Aorta (tissue), 5 donors: ENCODE measurements around the gene TXN. TPM values are rescaled to one million over a fixed set of nuclear protein-coding genes. Genes with fewer than 3 reads are reported as not detected.

Experiments used
- ATAC-seq: fragments of 200-7000 bp; cut with Tn5 transposase; one replicate; pipeline ENCODE4 v1.9.1; 2022; ENCODE audit warnings: moderate library complexity; ENCODE audit not compliant: low FRiP score
- DNase-seq, 2 donors: peaks; one replicate each; pipeline ENCODE4 v3.0.0-alpha.2; 2020
- H3K27ac ChIP-seq, 2 donors: one replicate each; pipeline ENCODE4 v1.5.1; 2013; ENCODE audit warnings: low read length in 2 of 2, mild to moderate bottlenecking in 2 of 2, moderate library complexity in 2 of 2, control low read depth in 1 of 2, inconsistent platforms in 1 of 2, low read depth in 1 of 2
- H3K27me3 ChIP-seq, 2 donors: one replicate each; pipeline ENCODE4 v1.6.1; 2013; ENCODE audit warnings: control low read depth in 1 of 2, low read length in 1 of 2, mild to moderate bottlenecking in 1 of 2, moderate library complexity in 1 of 2; ENCODE audit not compliant: insufficient read depth in 2 of 2, control insufficient read depth in 1 of 2
- H3K36me3 ChIP-seq, 2 donors: one replicate each; pipeline ENCODE4 v1.6.1; 2013; ENCODE audit warnings: control low read depth in 1 of 2, low read length in 1 of 2, mild to moderate bottlenecking in 1 of 2; ENCODE audit not compliant: insufficient read depth in 2 of 2, control insufficient read depth in 1 of 2
- H3K4me1 ChIP-seq, 2 donors: one replicate each; pipeline ENCODE4 v1.6.1; 2013; ENCODE audit warnings: low read length in 2 of 2, control low read depth in 1 of 2, mild to moderate bottlenecking in 1 of 2, moderate library complexity in 1 of 2; ENCODE audit not compliant: insufficient read depth in 2 of 2, control insufficient read depth in 1 of 2
- H3K4me3 ChIP-seq, 2 donors: one replicate each; pipeline ENCODE4 v1.5.1; 2013; ENCODE audit warnings: low read length in 2 of 2, control low read depth in 1 of 2, mild to moderate bottlenecking in 1 of 2
- H3K9me3 ChIP-seq: one replicate; pipeline ENCODE4 v1.6.1; 2013; ENCODE audit warnings: mild to moderate bottlenecking, low read length; ENCODE audit not compliant: control insufficient read depth
- WGBS, 2 donors: extraction: QIAGEN DNeasy Blood & Tissue Kit; methylation state at CpG; one replicate each; pipeline ENCODE4 v1.1.7; 2013; 5-methylcytosine and 5-hydroxymethylcytosine counted together
- intact Hi-C, 2 donors: fragments of 100-400 bp; cut with DNase I; formaldehyde crosslinking; loops; one replicate each; pipeline versions ENCODE4 v1.14.2 to v1.15.0; 2022
- polyA plus RNA-seq, 2 donors: library from polyadenylated mRNA; stranded (reverse); fragments of 200-250 nt; gene quantifications; one replicate each; pipeline ENCODE4 v1.2.3, GENCODE V29; 2013
- total RNA-seq, 2 donors: library from RNA; stranded (reverse); fragmentation: NEBNext Ultra II Directional; extraction: Animal tissue kit (Norgen Biotek cat#: 25700); gene quantifications; one replicate each; pipeline ENCODE4 v1.2.1, GENCODE V29; 2021
- donor health status: healthy with polysubstance abuse.
- donor health status: Bipolar disorder and iron deficiency.
- donor health status: DM: no; HTN: no; CAD: no.
- donor health status: DM: no; HTN: no; CAD: no.
- donor health status: DM: yes; HTN: yes; CAD: no.

TXN gene
- total and polyA plus RNA-seq, 4 donors, result 104 to 298 (median 157) TPM

- intact Hi-C loops, result no loop called here
- ATAC-seq (no peak), DNase-seq (no peak)
- 86 to 90% methylated on average over 6 of the region's 6 CpGs for WGBS, 2 donors
- no peak overlapping the region for H3K4me3 ChIP-seq
- no peaks in the 10 kb centered on the region for H3K9me3 ChIP-seq
- no peaks in the 10 kb centered on the region for H3K4me1 ChIP-seq
- H3K27me3 ChIP-seq, result no peaks in the 10 kb centered on the region
- H3K36me3 ChIP-seq, result no peaks in the 10 kb centered on the region
- H3K27ac ChIP-seq, result no peak overlapping the region
Measured at GRCh38 chr9:110284211-110284844, 28.0 kb upstream of the TXN start.

- 34 to 45% methylated on average over 1 of the region's 1 CpG for WGBS, 2 donors
Measured at GRCh38 chr9:110283751-110284150, 27.4 kb upstream of the TXN start.

GRCh38 chr9:110282739-110283081 lies 26.4 kb upstream of the TXN start:
- no peaks in the 10 kb centered on the region for H3K36me3 ChIP-seq
- DNase-seq (no peak), ATAC-seq (no peak)
- no peak overlapping the region for H3K4me3 ChIP-seq
- no peaks in the 10 kb centered on the region for H3K27me3 ChIP-seq
- 86 to 88% methylated on average over 6 of the region's 6 CpGs for WGBS, 2 donors
- no peaks in the 10 kb centered on the region for H3K4me1 ChIP-seq
- intact Hi-C loops, result no loop called here
- H3K27ac ChIP-seq, result no peak overlapping the region
- H3K9me3 ChIP-seq, result no peaks in the 10 kb centered on the region

More at GRCh38 chr9:110283751-110284150, 27.4 kb upstream of the TXN start:
- H3K27ac ChIP-seq, result no peak overlapping the region
- DNase-seq (no peak), ATAC-seq (no peak)
- no peaks in the 10 kb centered on the region for H3K4me1 ChIP-seq
- no peaks in the 10 kb centered on the region for H3K9me3 ChIP-seq
- no peaks in the 10 kb centered on the region for H3K36me3 ChIP-seq
- no peaks in the 10 kb centered on the region for H3K27me3 ChIP-seq
- no peak overlapping the region for H3K4me3 ChIP-seq
- intact Hi-C loops, result no loop called here

GRCh38 chr9:110282018-110282738 lies 25.9 kb upstream of the TXN start:
- intact Hi-C loops, result no loop called here
- 50 to 55% methylated on average over 4 of the region's 4 CpGs for WGBS, 2 donors

GRCh38 chr9:110278080-110278707 lies 21.9 kb upstream of the TXN start:
- no peak overlapping the region for H3K27ac ChIP-seq
- WGBS, 2 donors, result 91 to 92% methylated on average over 3 of the region's 3 CpGs

More at GRCh38 chr9:110282018-110282738, 25.9 kb upstream of the TXN start:
- DNase-seq (no peak), ATAC-seq (no peak)
- no peak overlapping the region for H3K27ac ChIP-seq
- H3K4me3 ChIP-seq, result no peak overlapping the region
- H3K36me3 ChIP-seq, result no peaks in the 10 kb centered on the region
- H3K4me1 ChIP-seq, result no peaks in the 10 kb centered on the region
- H3K27me3 ChIP-seq, result no peaks in the 10 kb centered on the region
- H3K9me3 ChIP-seq, result no peaks in the 10 kb centered on the region

GRCh38 chr9:110276781-110277180 lies 20.5 kb upstream of the TXN start:
- WGBS, 2 donors, result 46 to 55% methylated on average over 3 of the region's 3 CpGs
- DNase-seq (no peak), ATAC-seq (no peak)
- Histone ChIP-seq H3K27ac (no peak overlapping the region), H3K4me3 (no peak overlapping the region), H3K27me3 (no peaks in the 10 kb centered on the region), H3K36me3 (no peaks in the 10 kb centered on the region), H3K4me1 (no peaks in the 10 kb centered on the region), H3K9me3 (no peaks in the 10 kb centered on the region)
- intact Hi-C loops, result no loop called here

More at GRCh38 chr9:110278080-110278707, 21.9 kb upstream of the TXN start:
- no peak for DNase-seq
- no peak overlapping the region for H3K4me3 ChIP-seq
- H3K27me3 ChIP-seq, result no peaks in the 10 kb centered on the region
- no peaks in the 10 kb centered on the region for H3K36me3 ChIP-seq
- ATAC-seq, result no peak
- H3K9me3 ChIP-seq, result no peaks in the 10 kb centered on the region
- no peaks in the 10 kb centered on the region for H3K4me1 ChIP-seq
- intact Hi-C loops, result no loop called here

- Histone ChIP-seq H3K36me3 (no peaks in the 10 kb centered on the region), H3K27ac (no peak overlapping the region), H3K9me3 (no peaks in the 10 kb centered on the region), H3K4me1 (no peaks in the 10 kb centered on the region), H3K4me3 (no peak overlapping the region), H3K27me3 (no peaks in the 10 kb centered on the region)
- DNase-seq (no peak), ATAC-seq (no peak)
- 87 to 92% methylated on average over 3 of the region's 3 CpGs for WGBS, 2 donors
- intact Hi-C loops, result no loop called here
Measured at GRCh38 chr9:110270211-110270995, 14.1 kb upstream of the TXN start.

GRCh38 chr9:110266795-110267194 lies 10.5 kb upstream of the TXN start:
- Histone ChIP-seq H3K36me3 (no peaks in the 10 kb centered on the region), H3K27ac (no peak overlapping the region), H3K27me3 (no peaks in the 10 kb centered on the region), H3K9me3 (no peaks in the 10 kb centered on the region), H3K4me3 (no peak overlapping the region), H3K4me1 (no peaks in the 10 kb centered on the region)
- no peak for DNase-seq
- 29% methylated on average over 1 of the region's 1 CpG; no CpG with 5 or more reads in 1 of the 2 donors for WGBS, 2 donors
- ATAC-seq, result no peak
- intact Hi-C loops, result no loop called here
